HG03521 (cell line): ENCODE results near the gene ATP1A1.

Experiments
- ATAC-seq: cut with Tn5 transposase; IDR thresholded peaks from one replicate; pipeline ENCODE4 v1.9.1; 2021; ENCODE audit warnings: mild to moderate bottlenecking, moderate library complexity; ENCODE audit not compliant: unreplicated experiment

Gene ATP1A1

GRCh38 chr1:116370181-116370580 lies 2.9 kb upstream of the ATP1A1 start:
- ATAC-seq = no peak

DNA sequence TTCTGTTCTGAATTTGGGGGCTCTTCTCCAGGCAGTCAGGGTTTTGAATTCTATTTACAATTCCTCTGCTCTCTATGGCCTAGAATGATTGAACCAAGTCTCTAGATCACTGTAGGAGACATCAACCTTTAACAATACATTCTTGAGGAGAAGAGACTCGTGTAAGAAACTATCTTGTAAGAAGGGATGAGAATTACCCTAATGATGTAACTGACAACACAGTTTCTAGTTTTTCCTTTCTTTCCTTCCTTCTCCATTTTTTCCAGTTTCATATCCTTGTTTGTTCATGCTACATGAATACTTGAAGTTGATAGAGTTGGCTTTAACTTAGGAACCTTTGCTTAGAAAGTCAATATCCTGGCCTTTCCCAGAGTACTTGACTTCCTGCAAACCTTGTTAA lies 1.3 kb upstream of the ATP1A1 start:
- ATAC-seq = no peak

- no peak for ATAC-seq
Measured at GRCh38 chr1:116372191-116372590, 853 bp upstream of the ATP1A1 start.

DNA sequence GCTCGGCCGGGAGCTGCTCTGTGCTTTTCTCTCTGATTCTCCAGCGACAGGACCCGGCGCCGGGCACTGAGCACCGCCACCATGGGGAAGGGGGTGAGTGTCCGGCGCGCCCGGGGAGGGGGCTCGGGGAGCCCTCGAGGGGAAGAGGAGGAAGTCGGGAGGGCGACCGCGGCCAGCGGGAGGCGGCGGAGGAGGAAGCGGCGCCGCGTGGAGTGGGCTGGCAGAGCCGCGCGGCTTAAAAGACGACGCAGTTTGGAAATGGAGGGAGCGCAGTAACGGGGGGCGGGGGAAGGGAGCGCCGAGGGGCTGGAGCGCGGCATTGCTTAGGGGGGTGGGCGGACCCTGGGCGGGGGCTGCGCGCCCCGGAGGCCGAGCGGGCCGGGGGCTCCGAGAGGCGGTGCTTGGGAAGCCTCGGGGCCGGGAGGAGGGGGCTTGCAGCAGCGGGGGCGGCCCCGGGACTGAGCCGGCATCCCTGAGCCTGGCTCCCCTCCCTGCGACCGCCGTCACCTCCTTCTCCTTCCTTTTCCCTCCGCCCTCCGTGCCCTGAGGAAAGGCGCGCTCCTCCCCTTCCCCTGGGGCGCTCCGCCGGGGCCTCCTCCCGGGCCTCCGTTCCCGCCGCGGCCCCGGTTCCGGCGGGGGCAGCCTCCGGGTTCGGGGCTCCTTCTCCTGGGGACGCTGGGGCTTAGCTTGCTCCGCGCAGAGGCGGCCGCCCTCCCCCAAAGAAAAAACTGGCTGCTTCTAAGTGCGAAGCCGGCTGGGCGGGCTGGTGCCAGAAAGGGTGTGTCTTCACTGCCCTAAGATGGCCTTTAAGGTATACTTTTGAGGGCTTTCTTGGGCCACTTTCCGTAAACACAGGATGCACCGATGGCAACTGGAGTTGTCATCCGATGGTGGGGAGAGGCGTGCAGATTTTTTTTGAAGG lies 648 bp downstream of the ATP1A1 start:
- peak; percentile 18 for ATAC-seq

DNA sequence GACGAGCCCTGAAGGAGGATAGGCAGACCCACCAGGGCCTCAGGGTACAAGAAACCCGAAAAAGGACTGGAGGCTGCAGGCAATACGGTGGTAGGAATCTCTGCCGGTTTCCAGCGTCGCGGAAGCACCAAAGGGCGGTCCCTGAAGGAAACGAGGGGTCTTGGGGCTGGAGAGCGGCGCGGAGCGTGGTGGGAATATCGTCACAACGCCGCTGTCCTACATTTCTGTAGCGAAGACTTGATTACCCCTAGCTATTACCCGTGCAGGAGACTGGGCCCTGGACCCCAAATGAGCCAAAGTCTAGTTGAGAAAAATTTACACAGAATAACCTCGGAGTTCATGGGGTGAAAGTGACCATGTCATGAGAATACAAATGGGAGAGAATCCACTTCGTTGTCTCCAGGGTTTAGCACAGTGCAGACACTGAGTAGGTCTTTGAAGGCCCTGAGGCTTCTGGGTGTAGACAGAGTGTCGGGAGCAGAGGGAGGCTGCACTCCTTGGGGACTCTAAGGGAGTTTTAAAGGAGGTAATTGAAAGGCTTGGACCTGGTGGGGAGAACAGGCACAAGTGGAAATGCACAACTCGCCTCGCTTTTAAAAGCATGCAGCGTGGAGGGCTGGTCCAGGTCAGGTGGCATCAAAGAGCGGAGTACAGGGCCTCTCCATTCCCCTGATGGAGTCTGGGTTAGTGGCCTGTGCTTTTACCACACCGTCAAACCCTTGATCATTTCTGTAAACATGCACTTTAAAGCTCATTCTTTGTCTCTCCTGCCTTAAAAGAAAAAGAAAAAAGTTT lies 1.5 kb downstream of the ATP1A1 start:
- ATAC-seq = no peak

DNA sequence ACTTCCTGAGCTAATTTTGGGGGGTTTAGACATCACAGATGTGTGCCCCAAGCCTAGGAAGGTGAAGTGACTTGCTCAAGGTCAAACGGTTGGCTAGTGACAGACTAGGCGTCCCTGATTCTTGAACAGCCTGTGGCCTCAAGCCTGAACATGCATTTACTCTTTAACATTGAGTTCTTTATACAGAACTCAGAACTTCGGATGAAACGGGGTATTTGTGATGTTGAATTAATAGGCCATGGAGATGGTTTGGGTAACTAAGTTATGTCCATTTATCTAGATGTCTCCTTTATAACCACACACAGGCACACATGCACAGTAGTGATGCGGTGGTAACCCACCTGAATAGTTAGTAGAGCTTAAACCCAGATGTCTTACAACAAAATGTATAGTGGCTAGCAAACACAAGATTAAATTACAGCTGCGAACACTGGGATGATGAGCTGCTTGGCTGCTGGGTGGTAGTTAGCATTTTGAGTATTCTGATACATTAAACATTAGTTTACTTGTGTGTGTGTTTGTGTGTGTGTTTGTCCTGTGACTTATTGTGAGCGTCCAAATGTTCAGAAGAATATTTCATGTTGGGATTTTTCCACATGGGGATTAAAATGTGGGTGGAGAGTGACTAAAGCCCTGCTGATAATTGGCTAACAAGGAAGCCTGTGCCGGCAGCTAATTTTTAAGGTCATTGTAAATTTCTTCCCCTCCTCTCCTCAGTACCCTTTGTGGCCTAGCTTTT lies 2.3 kb downstream of the ATP1A1 start:
- no peak for ATAC-seq

- no peak for ATAC-seq
Measured at GRCh38 chr1:116375887-116376728, 3.1 kb downstream of the ATP1A1 start.

- no peak for ATAC-seq
Measured at GRCh38 chr1:116376729-116377086, 3.7 kb downstream of the ATP1A1 start.

DNA sequence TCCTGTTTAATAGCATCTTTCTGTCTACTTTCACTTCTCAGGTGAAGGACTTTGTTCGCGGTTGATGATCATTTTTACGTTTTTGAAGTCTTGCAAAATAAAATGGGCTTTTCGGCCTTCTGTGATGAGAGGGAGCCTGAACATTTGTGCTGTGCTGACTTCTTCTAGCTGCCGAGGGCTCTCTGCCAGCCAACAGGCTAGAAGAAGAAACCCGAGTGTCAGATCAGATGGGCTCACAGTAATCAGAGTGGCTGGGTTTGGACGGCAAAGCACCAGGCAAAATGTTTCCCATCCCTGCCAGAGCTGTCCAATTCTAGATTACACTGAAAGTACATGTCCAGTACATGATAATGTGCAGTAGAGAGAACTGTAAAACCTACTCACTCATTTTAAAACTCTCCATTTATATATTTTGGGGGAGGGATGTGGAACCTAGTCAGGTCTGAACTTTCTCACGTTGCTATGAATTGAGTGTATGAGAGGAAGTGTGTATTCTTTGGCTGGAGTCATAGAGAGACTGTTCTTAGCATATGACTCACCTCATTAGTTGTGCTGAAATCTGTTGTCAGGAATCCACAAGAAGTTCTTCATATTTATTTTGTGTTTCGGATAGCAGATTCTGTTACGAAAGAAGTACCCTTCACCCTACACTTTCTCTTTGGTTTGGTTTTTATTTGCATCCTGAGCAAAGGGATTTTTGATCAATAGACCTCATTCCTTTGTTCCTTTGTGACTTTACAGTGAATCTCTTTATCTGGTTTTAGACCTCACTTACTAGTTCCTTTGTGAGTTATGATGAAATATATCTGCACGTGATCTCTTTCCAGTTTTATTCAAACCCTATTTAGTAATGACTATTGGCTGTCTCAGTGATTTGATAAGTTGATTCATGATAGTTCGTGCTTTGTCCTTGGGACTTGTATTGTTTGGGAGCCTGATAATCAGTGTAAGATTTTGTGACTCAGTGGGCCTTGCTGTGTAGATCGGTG lies 4.8 kb downstream of the ATP1A1 start:
- ATAC-seq = peak; percentile 60

- no peak for ATAC-seq
Measured at GRCh38 chr1:116379057-116379630, 6.1 kb downstream of the ATP1A1 start.

GRCh38 chr1:116379674-116380498 lies 6.8 kb downstream of the ATP1A1 start:
- no peak for ATAC-seq

DNA sequence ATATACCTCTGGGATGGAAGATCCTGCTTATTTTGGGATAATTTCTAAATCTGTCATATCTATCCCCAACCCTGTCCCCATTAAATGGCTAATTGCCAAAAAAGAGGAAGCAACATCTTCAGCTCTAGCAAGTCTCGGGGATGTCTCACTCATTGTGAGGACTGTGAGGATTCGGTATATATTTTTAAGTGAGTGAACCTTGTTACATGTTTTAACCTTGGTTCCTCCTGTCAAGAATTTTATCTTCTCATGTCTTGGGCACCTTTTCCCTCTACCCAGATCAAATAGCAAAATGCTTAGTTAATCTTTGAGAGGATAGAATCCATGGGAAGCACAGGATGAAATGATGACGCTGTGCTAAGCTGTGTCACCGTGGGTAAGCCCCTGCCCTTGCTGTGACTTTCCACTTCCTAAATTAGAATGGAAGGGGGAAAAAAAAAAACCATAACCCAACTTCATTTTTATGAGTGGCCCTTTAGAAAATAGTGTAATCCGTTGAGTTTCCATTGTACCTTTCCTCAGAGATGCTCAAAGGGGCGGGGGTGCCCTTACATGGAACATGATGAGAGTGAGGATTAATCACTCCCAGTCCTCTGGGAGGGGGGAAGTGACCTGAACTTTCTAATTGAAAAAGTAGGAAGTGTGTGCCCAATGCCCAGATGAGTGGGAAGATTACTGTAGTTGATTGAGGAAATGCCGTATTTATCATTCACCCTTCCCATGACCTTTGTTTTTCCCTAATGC lies 7.6 kb downstream of the ATP1A1 start:
- no peak for ATAC-seq

DNA sequence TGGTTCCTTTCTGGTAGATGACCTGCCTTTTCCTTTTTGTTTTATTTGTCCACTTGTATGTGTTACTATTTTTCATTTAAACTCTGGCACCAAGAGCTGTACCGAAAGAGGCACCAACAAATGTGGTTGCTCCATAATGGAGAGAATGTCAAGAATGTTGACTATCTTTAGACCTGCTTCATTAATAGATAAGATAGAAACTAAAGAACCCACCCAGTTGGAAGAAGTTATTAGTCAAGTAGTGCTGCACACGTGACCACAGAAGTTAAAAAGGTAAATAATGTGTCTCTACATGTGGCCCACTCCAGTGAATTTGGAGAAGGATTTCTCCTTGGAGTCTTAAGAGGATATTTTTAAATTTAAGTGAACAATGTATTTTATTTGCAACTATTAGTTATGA lies 9.3 kb downstream of the ATP1A1 start:
- ATAC-seq = no peak

GRCh38 chr1:116382857-116383483 lies 9.9 kb downstream of the ATP1A1 start:
- no peak for ATAC-seq

- ATAC-seq = no peak
Measured at GRCh38 chr1:116386042-116386441, 13.0 kb downstream of the ATP1A1 start.

- no peak for ATAC-seq
Measured at GRCh38 chr1:116387551-116387950, 14.5 kb downstream of the ATP1A1 start.

- no peak for ATAC-seq
Measured at GRCh38 chr1:116388122-116388521, 15.1 kb downstream of the ATP1A1 start.
